HepG2 (cell line): ENCODE measurements around the gene CHCHD6. TPM values are rescaled to one million over a fixed set of nuclear protein-coding genes. Genes with fewer than 3 reads are reported as not detected.

Source experiments
- CBX2 ChIP-seq, 2 experiments: fragments of 200-600 bp in 1 of 2; sonication (generic); formaldehyde crosslinking in 1 of 2; IDR thresholded peaks; 2 replicates each; pipeline versions ENCODE4 v1.7.0 to v1.8.1; 2018 to 2022; ENCODE audit warnings: low read depth in 2 of 2, low read length in 1 of 2, mild to moderate bottlenecking in 1 of 2, missing genetic modification reagents in 1 of 2
- ETV5 ChIP-seq: IDR thresholded peaks from 2 replicates; pipeline ENCODE4 v1.6.1; 2018; ENCODE audit warnings: missing biosample characterization, missing genetic modification reagents, inconsistent platforms, borderline replicate concordance
- MBD4 ChIP-seq: IDR thresholded peaks from 2 replicates; pipeline ENCODE4 v1.6.1; 2012; ENCODE audit warnings: low read length, inconsistent platforms, borderline replicate concordance
- MTA3 ChIP-seq: sonication (generic); formaldehyde crosslinking; IDR thresholded peaks from 2 replicates; pipeline ENCODE4 v1.4.0; 2020; ENCODE audit warnings: missing genetic modification reagents
- TBX3 ChIP-seq: fragments of 450-650 bp; IDR thresholded peaks from 2 replicates; pipeline ENCODE4 v1.6.1; 2017; ENCODE audit warnings: antibody characterized with exemption, mild to moderate bottlenecking, inconsistent platforms, borderline replicate concordance
- ZNF367 ChIP-seq: sonication (generic); formaldehyde crosslinking; IDR thresholded peaks from 2 replicates; pipeline ENCODE4 v1.4.0; 2020; ENCODE audit warnings: missing genetic modification reagents, borderline replicate concordance
- ZNF619 ChIP-seq: sonication (generic); formaldehyde crosslinking; IDR thresholded peaks from 2 replicates; pipeline ENCODE4 v1.4.0; 2020; ENCODE audit warnings: mild to moderate bottlenecking, missing genetic modification reagents
- ZNF724P ChIP-seq: sonication (generic); formaldehyde crosslinking; IDR thresholded peaks from 2 replicates; pipeline ENCODE4 v1.8.0; 2022; ENCODE audit warnings: missing genetic modification reagents, borderline replicate concordance
- ZNF780A ChIP-seq: sonication (generic); formaldehyde crosslinking; IDR thresholded peaks from 2 replicates; pipeline ENCODE4 v1.8.0; 2022; ENCODE audit warnings: mild to moderate bottlenecking, missing genetic modification reagents, moderate library complexity
- polyA plus RNA-seq, 8 experiments: library from polyadenylated mRNA; depleted of rRNA in 3 of 8; stranded (reverse) in 7 of 8; unstranded in 1 of 8; fragments of >200 nt; fragmentation: Illumina TruSeq in 4 of 8; extraction: Trizol in 4 of 8; gene quantifications; 2 replicates each; pipeline versions ENCODE4 v1.2.1 to v1.2.3, GENCODE V29; 2011 to 2016; ENCODE audit warnings: low read depth in 4 of 8, missing spikeins in 1 of 8, mixed read lengths in 1 of 8; ENCODE audit not compliant: insufficient read depth in 1 of 8
- total RNA-seq, 5 experiments: library from RNA; depleted of rRNA; stranded (reverse); fragments of >200 nt; fragmentation: Illumina TruSeq; extraction: Trizol; gene quantifications; 2 replicates each; pipeline ENCODE4 v1.2.3, GENCODE V29; 2016; ENCODE audit warnings: low read depth in 1 of 5
- TF ChIP-seq, protein P1 (sequence below): sonication (generic); formaldehyde crosslinking; conservative IDR thresholded peaks from 2 replicates; pipeline ENCODE4 v1.8.0; 2022; ENCODE audit warnings: mild to moderate bottlenecking, moderate library complexity, missing genetic modification reagents
- TF ChIP-seq, protein P2 (sequence below): sonication (generic); formaldehyde crosslinking; IDR thresholded peaks from 2 replicates; pipeline ENCODE4 v1.5.0; 2020; ENCODE audit warnings: missing genetic modification reagents
- TF ChIP-seq, protein P3 (sequence below): sonication (generic); formaldehyde crosslinking; IDR thresholded peaks from 2 replicates; pipeline ENCODE4 v1.4.0; 2020; ENCODE audit warnings: missing genetic modification reagents

Gene CHCHD6
- total and polyA plus RNA-seq, 2 of the 13 experiments (the other 11 are each of a cell fraction or from before 2014, with no cell fraction given), result 20.3 to 20.8 TPM

DNA sequence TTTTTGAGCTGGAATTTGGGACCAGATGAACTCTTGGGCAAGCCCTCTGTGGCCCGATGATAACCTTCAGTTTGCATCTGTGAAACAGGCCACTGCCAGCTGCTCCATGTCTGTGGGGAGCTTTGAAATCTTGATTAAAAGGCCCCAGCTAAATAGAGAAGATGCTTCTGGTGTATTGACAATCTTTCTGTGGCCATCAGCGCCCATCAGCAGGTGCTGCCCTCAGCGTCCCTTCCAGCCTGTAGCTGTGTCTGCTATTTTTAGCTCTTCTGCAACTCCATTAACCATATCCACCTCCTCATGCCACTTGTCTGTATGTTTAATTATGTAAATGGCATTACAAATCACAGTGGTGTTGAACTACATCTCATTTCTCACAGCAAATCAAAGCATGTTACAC lies 54.0 kb downstream of the CHCHD6 start (continued):
- TF ChIP-seq, protein P1, sequence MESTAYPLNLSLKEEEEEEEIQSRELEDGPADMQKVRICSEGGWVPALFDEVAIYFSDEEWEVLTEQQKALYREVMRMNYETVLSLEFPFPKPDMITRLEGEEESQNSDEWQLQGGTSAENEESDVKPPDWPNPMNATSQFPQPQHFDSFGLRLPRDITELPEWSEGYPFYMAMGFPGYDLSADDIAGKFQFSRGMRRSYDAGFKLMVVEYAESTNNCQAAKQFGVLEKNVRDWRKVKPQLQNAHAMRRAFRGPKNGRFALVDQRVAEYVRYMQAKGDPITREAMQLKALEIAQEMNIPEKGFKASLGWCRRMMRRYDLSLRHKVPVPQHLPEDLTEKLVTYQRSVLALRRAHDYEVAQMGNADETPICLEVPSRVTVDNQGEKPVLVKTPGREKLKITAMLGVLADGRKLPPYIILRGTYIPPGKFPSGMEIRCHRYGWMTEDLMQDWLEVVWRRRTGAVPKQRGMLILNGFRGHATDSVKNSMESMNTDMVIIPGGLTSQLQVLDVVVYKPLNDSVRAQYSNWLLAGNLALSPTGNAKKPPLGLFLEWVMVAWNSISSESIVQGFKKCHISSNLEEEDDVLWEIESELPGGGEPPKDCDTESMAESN, result no peak
- no peak for TF ChIP-seq ZNF619
- no peak for TF ChIP-seq TBX3
- no peak for TF ChIP-seq ZNF367 (CRISPR knock-in tag)
- TF ChIP-seq, protein P2, sequence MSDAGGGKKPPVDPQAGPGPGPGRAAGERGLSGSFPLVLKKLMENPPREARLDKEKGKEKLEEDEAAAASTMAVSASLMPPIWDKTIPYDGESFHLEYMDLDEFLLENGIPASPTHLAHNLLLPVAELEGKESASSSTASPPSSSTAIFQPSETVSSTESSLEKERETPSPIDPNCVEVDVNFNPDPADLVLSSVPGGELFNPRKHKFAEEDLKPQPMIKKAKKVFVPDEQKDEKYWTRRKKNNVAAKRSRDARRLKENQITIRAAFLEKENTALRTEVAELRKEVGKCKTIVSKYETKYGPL (CRISPR knock-in tag), result no peak
- TF ChIP-seq MTA3 (CRISPR knock-in tag), result no peak
- no peak for TF ChIP-seq ZNF724P (CRISPR knock-in tag)
- TF ChIP-seq, protein P3, sequence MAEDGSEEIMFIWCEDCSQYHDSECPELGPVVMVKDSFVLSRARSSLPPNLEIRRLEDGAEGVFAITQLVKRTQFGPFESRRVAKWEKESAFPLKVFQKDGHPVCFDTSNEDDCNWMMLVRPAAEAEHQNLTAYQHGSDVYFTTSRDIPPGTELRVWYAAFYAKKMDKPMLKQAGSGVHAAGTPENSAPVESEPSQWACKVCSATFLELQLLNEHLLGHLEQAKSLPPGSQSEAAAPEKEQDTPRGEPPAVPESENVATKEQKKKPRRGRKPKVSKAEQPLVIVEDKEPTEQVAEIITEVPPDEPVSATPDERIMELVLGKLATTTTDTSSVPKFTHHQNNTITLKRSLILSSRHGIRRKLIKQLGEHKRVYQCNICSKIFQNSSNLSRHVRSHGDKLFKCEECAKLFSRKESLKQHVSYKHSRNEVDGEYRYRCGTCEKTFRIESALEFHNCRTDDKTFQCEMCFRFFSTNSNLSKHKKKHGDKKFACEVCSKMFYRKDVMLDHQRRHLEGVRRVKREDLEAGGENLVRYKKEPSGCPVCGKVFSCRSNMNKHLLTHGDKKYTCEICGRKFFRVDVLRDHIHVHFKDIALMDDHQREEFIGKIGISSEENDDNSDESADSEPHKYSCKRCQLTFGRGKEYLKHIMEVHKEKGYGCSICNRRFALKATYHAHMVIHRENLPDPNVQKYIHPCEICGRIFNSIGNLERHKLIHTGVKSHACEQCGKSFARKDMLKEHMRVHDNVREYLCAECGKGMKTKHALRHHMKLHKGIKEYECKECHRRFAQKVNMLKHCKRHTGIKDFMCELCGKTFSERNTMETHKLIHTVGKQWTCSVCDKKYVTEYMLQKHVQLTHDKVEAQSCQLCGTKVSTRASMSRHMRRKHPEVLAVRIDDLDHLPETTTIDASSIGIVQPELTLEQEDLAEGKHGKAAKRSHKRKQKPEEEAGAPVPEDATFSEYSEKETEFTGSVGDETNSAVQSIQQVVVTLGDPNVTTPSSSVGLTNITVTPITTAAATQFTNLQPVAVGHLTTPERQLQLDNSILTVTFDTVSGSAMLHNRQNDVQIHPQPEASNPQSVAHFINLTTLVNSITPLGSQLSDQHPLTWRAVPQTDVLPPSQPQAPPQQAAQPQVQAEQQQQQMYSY, result no peak
- no peak for TF ChIP-seq MBD4
- no peak for TF ChIP-seq ZNF780A (CRISPR knock-in tag)
- TF ChIP-seq CBX2 (IDR thresholded peaks at IDR 0.05; ENCODE audit: low read depth, low read length), result no peak
- TF ChIP-seq CBX2 (CRISPR knock-in tag; IDR thresholded peaks at IDR 0.05; ENCODE audit: low read depth), result no peak
- no peak for TF ChIP-seq ETV5 (CRISPR knock-in tag)
